H9 (cell line): ENCODE measurements around the gene QSER1. TPM values are rescaled to one million over a fixed set of nuclear protein-coding genes. Genes with fewer than 3 reads are reported as not detected.

ENCODE experiments used
- DNase-seq: peaks from one replicate; pipeline ENCODE4 v3.0.0-alpha.2; 2017
- H2AFZ ChIP-seq: one replicate; pipeline ENCODE4 v1.6.1; 2013; ENCODE audit warnings: mild to moderate bottlenecking, low read length, control low read depth, moderate library complexity
- H2AK5ac ChIP-seq: 2 replicates; pipeline ENCODE4 v1.6.1; 2013; ENCODE audit warnings: low read length, control low read depth, mixed read lengths; ENCODE audit not compliant: insufficient read length
- H2BK120ac ChIP-seq: one replicate; pipeline ENCODE4 v1.6.1; 2013; ENCODE audit warnings: low read depth, mild to moderate bottlenecking, low read length, control low read depth, inconsistent platforms; ENCODE audit not compliant: poor library complexity, severe bottlenecking
- H2BK12ac ChIP-seq: 2 replicates; pipeline ENCODE4 v1.6.1; 2013; ENCODE audit warnings: low read length, control low read depth, mixed read lengths, low read depth; ENCODE audit not compliant: insufficient read length
- H2BK15ac ChIP-seq: 2 replicates; pipeline ENCODE4 v1.6.1; 2013; ENCODE audit warnings: low read depth, low read length, control low read depth
- H2BK20ac ChIP-seq: one replicate; pipeline ENCODE4 v1.6.1; 2013; ENCODE audit warnings: low read depth, mild to moderate bottlenecking, low read length, control low read depth, inconsistent platforms; ENCODE audit not compliant: poor library complexity, severe bottlenecking
- H2BK5ac ChIP-seq: 2 replicates; pipeline ENCODE4 v1.6.1; 2013; ENCODE audit warnings: low read length, control low read depth, mixed read lengths; ENCODE audit not compliant: insufficient read length
- H3K14ac ChIP-seq: 2 replicates; pipeline ENCODE4 v1.6.1; 2013; ENCODE audit warnings: low read length, control low read depth; ENCODE audit not compliant: insufficient read depth
- H3K18ac ChIP-seq: 2 replicates; pipeline ENCODE4 v1.6.1; 2013; ENCODE audit warnings: low read depth, mild to moderate bottlenecking, mixed read lengths, low read length, control low read depth; ENCODE audit not compliant: insufficient read length
- H3K23ac ChIP-seq: 2 replicates; pipeline ENCODE4 v1.6.1; 2013; ENCODE audit warnings: low read length, control low read depth, mixed read lengths, low read depth; ENCODE audit not compliant: insufficient read length
- H3K23me2 ChIP-seq: 2 replicates; pipeline ENCODE4 v1.6.1; 2013; ENCODE audit warnings: low read depth, mild to moderate bottlenecking, mixed read lengths, low read length, control low read depth; ENCODE audit not compliant: insufficient read length, poor library complexity, severe bottlenecking
- H3K27ac ChIP-seq: 2 replicates; pipeline ENCODE4 v1.5.1; 2013; ENCODE audit warnings: low read length, control low read depth, mixed read lengths, low read depth; ENCODE audit not compliant: insufficient read length
- H3K27me3 ChIP-seq: 2 replicates; pipeline ENCODE4 v1.6.1; 2013; ENCODE audit warnings: low read length, control low read depth, inconsistent platforms; ENCODE audit not compliant: insufficient read depth
- H3K4ac ChIP-seq: 2 replicates; pipeline ENCODE4 v1.6.1; 2013; ENCODE audit warnings: low read depth, mild to moderate bottlenecking, control low read depth, inconsistent platforms, low read length, moderate library complexity
- H3K4me1 ChIP-seq: 2 replicates; pipeline ENCODE4 v1.6.1; 2013; ENCODE audit warnings: low read length, control low read depth, inconsistent platforms; ENCODE audit not compliant: insufficient read depth
- H3K4me2 ChIP-seq: 2 replicates; pipeline ENCODE4 v1.6.1; 2013; ENCODE audit warnings: low read length, control low read depth, mixed read lengths; ENCODE audit not compliant: insufficient read length, insufficient read depth
- H3K56ac ChIP-seq: 2 replicates; pipeline ENCODE4 v1.6.1; 2013; ENCODE audit warnings: low read depth, mild to moderate bottlenecking, mixed read lengths, low read length, control low read depth; ENCODE audit not compliant: insufficient read length
- H3K79me1 ChIP-seq: 2 replicates; pipeline ENCODE4 v1.6.1; 2013; ENCODE audit warnings: low read depth, mild to moderate bottlenecking, moderate library complexity, low read length, control low read depth, inconsistent platforms; ENCODE audit not compliant: insufficient read depth, poor library complexity, severe bottlenecking
- H3K79me2 ChIP-seq: 2 replicates; pipeline ENCODE4 v1.6.1; 2013; ENCODE audit warnings: low read length, control low read depth, inconsistent platforms; ENCODE audit not compliant: insufficient read depth
- H3K9ac ChIP-seq: 2 replicates; pipeline ENCODE4 v1.6.1; 2013; ENCODE audit warnings: low read length, control low read depth, mixed read lengths; ENCODE audit not compliant: insufficient read length; ENCODE audit errors: extremely low read depth
- H3K9me3 ChIP-seq: one replicate; pipeline ENCODE4 v1.6.1; 2013; ENCODE audit warnings: low read depth, low read length, inconsistent platforms; ENCODE audit not compliant: control insufficient read depth
- H3T11ph ChIP-seq: one replicate; pipeline ENCODE4 v1.6.1; 2013; ENCODE audit warnings: mild to moderate bottlenecking, low read length, control low read depth, inconsistent platforms
- H4K20me1 ChIP-seq: one replicate; pipeline ENCODE4 v1.6.1; 2013; ENCODE audit not compliant: control insufficient read depth, insufficient read length, insufficient read depth
- H4K5ac ChIP-seq: 2 replicates; pipeline ENCODE4 v1.6.1; 2013; ENCODE audit warnings: low read depth, mild to moderate bottlenecking, mixed read lengths, low read length, control low read depth; ENCODE audit not compliant: insufficient read length
- H4K8ac ChIP-seq: replicated peaks from 2 replicates; pipeline ENCODE4 v1.6.1; 2013; ENCODE audit warnings: low read length, control low read depth, mixed read lengths, low read depth; ENCODE audit not compliant: insufficient read length
- H4K91ac ChIP-seq: 2 replicates; pipeline ENCODE4 v1.6.1; 2013; ENCODE audit warnings: low read depth, mild to moderate bottlenecking, moderate library complexity, mixed read lengths, low read length, control low read depth; ENCODE audit not compliant: insufficient read length
- H3K27ac Mint-ChIP-seq, 3 experiments: 2 replicates in 2 of 3; 3 replicates in 1 of 3; pipeline ENCODE4 v1.8.0; 2020 to 2021; ENCODE audit warnings: mixed read lengths in 3 of 3, mild to moderate bottlenecking in 1 of 3, moderate library complexity in 1 of 3
- H3K27me3 Mint-ChIP-seq: 2 replicates; pipeline ENCODE4 v1.8.0; 2021; ENCODE audit warnings: low read depth, mild to moderate bottlenecking, moderate library complexity, mixed read lengths
- H3K36me3 Mint-ChIP-seq, 3 experiments: 2 replicates in 2 of 3; 3 replicates in 1 of 3; pipeline ENCODE4 v1.8.0; 2020 to 2021; ENCODE audit warnings: low read depth in 3 of 3, mixed read lengths in 3 of 3; ENCODE audit not compliant: insufficient read depth in 1 of 3
- H3K4me1 Mint-ChIP-seq, 2 experiments: 2 replicates each; pipeline ENCODE4 v1.8.0; 2020; ENCODE audit warnings: mixed read lengths in 2 of 2
- H3K4me3 Mint-ChIP-seq, 2 experiments: 2 replicates in 1 of 2; 3 replicates in 1 of 2; pipeline ENCODE4 v1.8.0; 2020 to 2021; ENCODE audit warnings: mild to moderate bottlenecking in 2 of 2, mixed read lengths in 2 of 2, moderate library complexity in 1 of 2
- H3K9me3 Mint-ChIP-seq, 2 experiments: 2 replicates in 1 of 2; 3 replicates in 1 of 2; pipeline ENCODE4 v1.8.0; 2020; ENCODE audit warnings: mild to moderate bottlenecking in 2 of 2, mixed read lengths in 2 of 2, moderate library complexity in 1 of 2
- total RNA-seq: library from RNA; stranded (reverse); gene quantifications from 2 replicates; pipeline ENCODE4 v1.2.1, GENCODE V29; 2021
- TF ChIP-seq, protein P1 (sequence below): fragments of 200-600 bp; sonication (generic); conservative IDR thresholded peaks from 3 replicates; pipeline ENCODE4 v1.8.0; 2021; ENCODE audit warnings: antibody characterized with exemption, mild to moderate bottlenecking

Gene QSER1
- total RNA-seq, 1 experiment from 2014 or later, result 139 TPM

DNA sequence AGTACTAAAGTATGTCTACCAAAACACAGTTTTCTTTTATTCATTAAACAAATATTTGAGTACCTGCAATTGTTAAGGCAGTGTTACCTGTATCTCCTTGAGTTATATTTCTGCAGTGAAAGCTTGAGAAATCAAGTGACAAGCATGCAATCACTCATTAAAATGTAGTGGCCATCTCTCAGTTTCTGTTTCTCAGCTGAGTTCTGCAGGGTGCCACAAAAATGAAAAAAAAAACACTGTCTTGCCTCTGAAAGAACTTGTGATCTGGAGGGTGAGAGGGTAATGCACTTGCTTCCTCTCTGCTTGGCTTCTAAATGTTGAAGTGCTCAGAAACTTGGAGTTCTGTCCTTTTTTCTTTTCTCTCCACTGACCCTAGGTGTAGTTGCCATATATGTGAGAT, 6.8 kb downstream of the QSER1 start:
- no peak for DNase-seq
- Histone ChIP-seq H3K79me2 (peaks cover 92% of the 10 kb centered on the region), H3K79me1 (peaks cover 2% of the 10 kb centered on the region), H4K20me1 (no peaks in the 10 kb centered on the region), H2AK5ac (no peak overlapping the region), H3K18ac (no peak overlapping the region), H4K5ac (no peak overlapping the region), H3K14ac (no peak overlapping the region), H2BK5ac (no peak overlapping the region), H3K4ac (no peak overlapping the region), H2BK12ac (no peak overlapping the region), H4K91ac (no peak overlapping the region), H3K4me2 (no peak overlapping the region), H3K4me1 (peaks cover 13% of the 10 kb centered on the region), H3K23ac (no peak overlapping the region), H3K9me3 (no peaks in the 10 kb centered on the region), H4K8ac (no peak overlapping the region), H3T11ph (no peak overlapping the region), H2BK20ac (no peak overlapping the region), H2BK15ac (no peak overlapping the region), H3K9ac (no peak overlapping the region), H3K27me3 (no peaks in the 10 kb centered on the region), H3K23me2 (no peaks in the 10 kb centered on the region), H3K27ac (no peak overlapping the region), H2AFZ (no peak overlapping the region), H2BK120ac (no peak overlapping the region), H3K56ac (no peak overlapping the region)
- Mint-ChIP-seq H3K4me1 (peaks cover 79 to 86% of the 10 kb centered on the region in 2 experiments), H3K9me3 (no peaks in the 10 kb centered on the region), H3K27ac (peak overlapping the region in 1 of 3 experiments; percentile 48; a peak in 3 of 7 replicates), H3K4me3 (no peak overlapping the region), H3K36me3 (peaks cover 7 to 83% (median 67%) of the 10 kb centered on the region in 3 experiments), H3K27me3 (no peaks in the 10 kb centered on the region; the same call in 1 of the 2 replicates)
- TF ChIP-seq, protein P1, sequence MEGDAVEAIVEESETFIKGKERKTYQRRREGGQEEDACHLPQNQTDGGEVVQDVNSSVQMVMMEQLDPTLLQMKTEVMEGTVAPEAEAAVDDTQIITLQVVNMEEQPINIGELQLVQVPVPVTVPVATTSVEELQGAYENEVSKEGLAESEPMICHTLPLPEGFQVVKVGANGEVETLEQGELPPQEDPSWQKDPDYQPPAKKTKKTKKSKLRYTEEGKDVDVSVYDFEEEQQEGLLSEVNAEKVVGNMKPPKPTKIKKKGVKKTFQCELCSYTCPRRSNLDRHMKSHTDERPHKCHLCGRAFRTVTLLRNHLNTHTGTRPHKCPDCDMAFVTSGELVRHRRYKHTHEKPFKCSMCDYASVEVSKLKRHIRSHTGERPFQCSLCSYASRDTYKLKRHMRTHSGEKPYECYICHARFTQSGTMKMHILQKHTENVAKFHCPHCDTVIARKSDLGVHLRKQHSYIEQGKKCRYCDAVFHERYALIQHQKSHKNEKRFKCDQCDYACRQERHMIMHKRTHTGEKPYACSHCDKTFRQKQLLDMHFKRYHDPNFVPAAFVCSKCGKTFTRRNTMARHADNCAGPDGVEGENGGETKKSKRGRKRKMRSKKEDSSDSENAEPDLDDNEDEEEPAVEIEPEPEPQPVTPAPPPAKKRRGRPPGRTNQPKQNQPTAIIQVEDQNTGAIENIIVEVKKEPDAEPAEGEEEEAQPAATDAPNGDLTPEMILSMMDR, result no peak
